Measurements from ENCODE around the gene TXNDC17. TPM values are rescaled to one million over a fixed set of nuclear protein-coding genes. Genes with fewer than 3 reads are reported as not detected.

TXNDC17 gene
- total and polyA plus RNA-seq, 2 of the 13 experiments (the other 11 are each of a cell fraction or from before 2014, with no cell fraction given): 188 to 266 TPM

- TF ChIP-seq ZNF414 (CRISPR knock-in tag; IDR thresholded peaks at IDR 0.05) (no peak; the same call in 1 of the 2 replicates), ZSCAN12 (CRISPR knock-in tag; IDR thresholded peaks at IDR 0.05) (no peak), ZFAT (CRISPR knock-in tag; conservative IDR thresholded peaks at IDR 0.05) (no peak), ISL2 (CRISPR knock-in tag; IDR thresholded peaks at IDR 0.05) (peak; percentile 54), HDAC1 (CRISPR knock-in tag; IDR thresholded peaks at IDR 0.05) (peak; percentile 90), ZNF17 (CRISPR knock-in tag; IDR thresholded peaks at IDR 0.05) (no peak), ARID4A (CRISPR knock-in tag; IDR thresholded peaks at IDR 0.05; ENCODE audit: borderline replicate concordance) (peak; percentile 97), GLI4 (CRISPR knock-in tag; IDR thresholded peaks at IDR 0.05; ENCODE audit: borderline replicate concordance) (0 out of 2 replicates have a peak, but pooled peaks have one; percentile 63), ZNF136 (CRISPR knock-in tag; IDR thresholded peaks at IDR 0.05; ENCODE audit: low read depth) (peak; percentile 97), TBL1XR1 (IDR thresholded peaks at IDR 0.05; ENCODE audit: borderline replicate concordance, low read length, partially characterized antibody) (no peak), NFYB (CRISPR knock-in tag; IDR thresholded peaks at IDR 0.05) (peak; percentile 33; the same call in 1 of the 2 replicates), RBFOX2 (IDR thresholded peaks at IDR 0.05; ENCODE audit: low read depth, low read length) (peak; percentile 93), IKZF5 (CRISPR knock-in tag; IDR thresholded peaks at IDR 0.05) (peak; percentile 84), ZNF264 (CRISPR knock-in tag; IDR thresholded peaks at IDR 0.05) (peak; percentile 66; the same call in 1 of the 2 replicates), PRDM4 (CRISPR knock-in tag; IDR thresholded peaks at IDR 0.05; ENCODE audit: borderline replicate concordance) (no peak), KDM5A (IDR thresholded peaks at IDR 0.05; ENCODE audit: borderline replicate concordance, low read length) (peak; percentile 84; the same call in 1 of the 2 replicates), TEF (CRISPR knock-in tag; IDR thresholded peaks at IDR 0.05) (no peak), ZBTB7B (CRISPR knock-in tag; IDR thresholded peaks at IDR 0.05) (peak; percentile 57; the same call in 1 of the 2 replicates), ZSCAN20 (CRISPR knock-in tag; IDR thresholded peaks at IDR 0.05; ENCODE audit: borderline replicate concordance) (no peak), ZNF839 (CRISPR knock-in tag; IDR thresholded peaks at IDR 0.05; ENCODE audit: borderline replicate concordance) (no peak)
These were observed at the start of gene TXNDC17, which contains the start of gene KIAA0753 (continued) for GRCh38 chr17:6640536-6641246.

Measured in HepG2 (cell line).